Nephron progenitor cell (in vitro differentiated cells): Measurements from ENCODE around the gene FN1.

Experiments used
- DNase-seq: peaks from one replicate; pipeline ENCODE4 v3.0.0; 2021
- H3K27ac Mint-ChIP-seq: 2 replicates; pipeline ENCODE4 v1.8.0; 2021; ENCODE audit warnings: mild to moderate bottlenecking, moderate library complexity, mixed read lengths
- H3K27me3 Mint-ChIP-seq: 2 replicates; pipeline ENCODE4 v1.8.0; 2021; ENCODE audit warnings: mild to moderate bottlenecking, low read depth, mixed read lengths; ENCODE audit not compliant: poor library complexity
- H3K36me3 Mint-ChIP-seq: 2 replicates; pipeline ENCODE4 v1.8.0; 2021; ENCODE audit warnings: low read depth, mixed read lengths
- H3K4me1 Mint-ChIP-seq: 2 replicates; pipeline ENCODE4 v1.8.0; 2021; ENCODE audit warnings: mixed read lengths
- H3K4me3 Mint-ChIP-seq: 2 replicates; pipeline ENCODE4 v1.8.0; 2021; ENCODE audit warnings: mild to moderate bottlenecking, moderate library complexity, mixed read lengths
- H3K9me3 Mint-ChIP-seq: 2 replicates; pipeline ENCODE4 v1.8.0; 2021; ENCODE audit warnings: mild to moderate bottlenecking, moderate library complexity, mixed read lengths
- TF ChIP-seq, protein P1 (sequence below): fragments of 200-600 bp; sonication (generic); IDR thresholded peaks from 2 replicates; pipeline ENCODE4 v1.5.0; 2021; ENCODE audit warnings: antibody characterized with exemption

FN1 gene

DNA sequence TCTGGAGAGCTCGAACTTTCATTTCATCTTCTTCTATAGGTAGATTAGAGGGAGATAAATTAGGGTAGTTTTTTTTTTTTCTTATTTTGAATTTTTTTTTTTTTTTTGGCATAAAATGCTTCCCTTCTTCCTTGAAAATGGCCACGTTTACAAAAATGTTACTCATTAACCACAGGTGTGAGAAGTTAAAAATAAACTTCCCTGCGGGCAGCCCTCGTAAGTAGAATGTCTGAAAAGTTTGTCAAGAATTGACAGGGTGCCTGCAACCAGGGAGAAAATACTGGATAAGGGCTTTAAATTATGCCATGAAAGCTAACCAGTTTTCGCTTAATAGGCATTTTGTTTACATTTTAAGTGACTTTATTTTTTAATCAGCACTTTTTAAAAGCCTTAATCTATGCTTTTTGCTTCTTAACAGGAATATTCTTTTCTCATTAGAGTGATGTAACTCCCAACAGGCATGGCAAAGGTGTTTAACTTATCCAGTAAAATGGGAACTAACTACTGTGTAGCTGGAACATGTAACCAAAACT lies 4.2 kb upstream of the FN1 start:
- Mint-ChIP-seq H3K4me1 (peaks cover 39% of the 10 kb centered on the region), H3K4me3 (no peak overlapping the region), H3K27me3 (no peaks in the 10 kb centered on the region), H3K27ac (no peak overlapping the region), H3K36me3 (no peaks in the 10 kb centered on the region), H3K9me3 (no peaks in the 10 kb centered on the region)
- TF ChIP-seq, protein P1, sequence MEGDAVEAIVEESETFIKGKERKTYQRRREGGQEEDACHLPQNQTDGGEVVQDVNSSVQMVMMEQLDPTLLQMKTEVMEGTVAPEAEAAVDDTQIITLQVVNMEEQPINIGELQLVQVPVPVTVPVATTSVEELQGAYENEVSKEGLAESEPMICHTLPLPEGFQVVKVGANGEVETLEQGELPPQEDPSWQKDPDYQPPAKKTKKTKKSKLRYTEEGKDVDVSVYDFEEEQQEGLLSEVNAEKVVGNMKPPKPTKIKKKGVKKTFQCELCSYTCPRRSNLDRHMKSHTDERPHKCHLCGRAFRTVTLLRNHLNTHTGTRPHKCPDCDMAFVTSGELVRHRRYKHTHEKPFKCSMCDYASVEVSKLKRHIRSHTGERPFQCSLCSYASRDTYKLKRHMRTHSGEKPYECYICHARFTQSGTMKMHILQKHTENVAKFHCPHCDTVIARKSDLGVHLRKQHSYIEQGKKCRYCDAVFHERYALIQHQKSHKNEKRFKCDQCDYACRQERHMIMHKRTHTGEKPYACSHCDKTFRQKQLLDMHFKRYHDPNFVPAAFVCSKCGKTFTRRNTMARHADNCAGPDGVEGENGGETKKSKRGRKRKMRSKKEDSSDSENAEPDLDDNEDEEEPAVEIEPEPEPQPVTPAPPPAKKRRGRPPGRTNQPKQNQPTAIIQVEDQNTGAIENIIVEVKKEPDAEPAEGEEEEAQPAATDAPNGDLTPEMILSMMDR = no peak
- DNase-seq = no peak

DNA sequence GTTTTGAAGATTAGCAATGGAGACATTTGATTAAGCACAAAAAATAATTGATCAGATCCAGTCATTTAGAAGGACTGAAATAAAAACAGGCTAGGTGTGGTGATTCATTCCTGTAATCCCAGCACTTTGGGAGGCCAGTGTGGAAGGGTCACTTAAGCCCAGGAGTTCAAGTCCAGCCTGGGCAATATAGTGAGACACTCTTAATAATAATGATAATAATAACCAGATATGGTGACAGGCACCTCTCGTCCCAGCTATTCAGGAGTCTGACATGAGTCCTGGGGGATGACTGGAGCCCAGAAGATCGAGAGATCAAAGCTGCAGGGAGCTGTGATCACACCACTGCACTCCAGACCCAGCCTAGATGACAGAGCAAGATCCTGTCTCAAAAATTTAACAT lies 3.5 kb upstream of the FN1 start:
- Mint-ChIP-seq H3K4me1 (peaks cover 45% of the 10 kb centered on the region), H3K36me3 (no peaks in the 10 kb centered on the region), H3K4me3 (no peak overlapping the region), H3K9me3 (no peaks in the 10 kb centered on the region), H3K27me3 (no peaks in the 10 kb centered on the region), H3K27ac (no peak overlapping the region)
- TF ChIP-seq, protein P1 = no peak
- DNase-seq = no peak

DNA sequence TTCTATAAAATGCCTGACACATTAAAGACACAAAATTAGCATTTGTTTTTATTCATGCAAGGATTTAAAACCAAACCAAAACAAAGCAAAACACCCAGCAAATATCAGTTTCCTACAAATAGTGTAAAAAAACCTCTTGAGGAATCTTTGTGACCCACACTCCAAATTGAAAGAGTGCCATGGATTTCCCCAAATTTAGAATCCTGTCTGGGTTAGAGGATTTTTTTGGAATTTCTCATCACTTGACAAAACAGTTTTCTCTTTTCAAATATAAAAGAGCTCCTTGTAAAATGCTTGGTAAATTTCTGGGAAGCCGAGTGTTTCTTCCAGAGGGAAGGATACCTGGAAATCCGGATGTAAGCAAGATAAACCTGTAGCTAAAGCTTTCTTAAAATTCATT lies 1.7 kb upstream of the FN1 start:
- H3K9me3 Mint-ChIP-seq = no peaks in the 10 kb centered on the region
- H3K4me1 Mint-ChIP-seq = peaks cover 63% of the 10 kb centered on the region
- H3K36me3 Mint-ChIP-seq = peaks cover 9% of the 10 kb centered on the region
- peaks cover 3% of the 10 kb centered on the region for H3K27me3 Mint-ChIP-seq
- DNase-seq = no peak
- TF ChIP-seq, protein P1 = no peak
- peak overlapping the region; percentile 26 for H3K27ac Mint-ChIP-seq
- peak overlapping the region; percentile 91 for H3K4me3 Mint-ChIP-seq

DNA sequence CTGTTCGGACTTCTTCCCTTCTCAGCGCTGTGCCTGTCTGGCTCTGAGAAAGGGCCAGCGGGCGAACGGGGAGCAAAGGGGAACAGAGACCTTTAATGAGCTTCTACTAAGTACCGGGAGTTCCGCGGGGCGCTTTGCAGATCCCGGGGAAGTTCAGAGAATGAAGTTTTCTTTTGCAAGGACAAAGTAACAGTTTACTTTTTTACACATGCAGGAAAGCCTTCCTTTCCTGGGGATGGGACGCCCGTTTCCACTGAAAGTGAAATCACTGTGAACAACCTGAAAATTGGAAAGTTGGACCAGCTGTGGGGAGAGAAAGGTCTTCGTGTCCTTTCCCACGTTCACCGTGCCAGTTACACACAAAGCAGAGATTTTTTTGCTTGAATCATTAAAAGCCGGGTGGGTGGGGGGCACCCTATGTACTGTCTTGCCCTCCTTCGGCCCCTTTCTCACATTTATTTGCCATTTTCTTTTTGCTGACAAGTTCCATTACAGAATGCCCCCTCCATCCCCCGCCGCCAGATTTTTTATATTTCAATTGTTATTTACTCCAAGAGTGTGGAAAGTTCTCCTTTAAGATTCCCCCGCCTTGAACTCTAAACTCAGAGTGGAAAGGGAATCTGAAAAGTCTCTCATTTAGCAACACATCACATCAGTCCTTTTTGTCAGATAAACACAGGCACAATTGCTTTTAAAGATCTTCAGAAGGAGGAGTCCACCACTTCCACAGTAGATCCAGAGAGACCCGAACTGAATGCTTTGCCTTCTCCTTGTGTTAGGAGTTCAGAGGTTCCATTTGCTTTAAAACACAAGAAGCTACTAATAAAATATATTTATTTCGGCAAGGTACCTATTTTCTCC lies 1.1 kb upstream of the FN1 start:
- Mint-ChIP-seq H3K9me3 (no peaks in the 10 kb centered on the region), H3K27me3 (peaks cover 3% of the 10 kb centered on the region), H3K4me3 (peak overlapping the region; percentile 91), H3K4me1 (peaks cover 67% of the 10 kb centered on the region), H3K36me3 (peaks cover 14% of the 10 kb centered on the region), H3K27ac (peak overlapping the region; percentile 100)
- DNase-seq = peak; percentile 42
- TF ChIP-seq, protein P1 = no peak

DNA sequence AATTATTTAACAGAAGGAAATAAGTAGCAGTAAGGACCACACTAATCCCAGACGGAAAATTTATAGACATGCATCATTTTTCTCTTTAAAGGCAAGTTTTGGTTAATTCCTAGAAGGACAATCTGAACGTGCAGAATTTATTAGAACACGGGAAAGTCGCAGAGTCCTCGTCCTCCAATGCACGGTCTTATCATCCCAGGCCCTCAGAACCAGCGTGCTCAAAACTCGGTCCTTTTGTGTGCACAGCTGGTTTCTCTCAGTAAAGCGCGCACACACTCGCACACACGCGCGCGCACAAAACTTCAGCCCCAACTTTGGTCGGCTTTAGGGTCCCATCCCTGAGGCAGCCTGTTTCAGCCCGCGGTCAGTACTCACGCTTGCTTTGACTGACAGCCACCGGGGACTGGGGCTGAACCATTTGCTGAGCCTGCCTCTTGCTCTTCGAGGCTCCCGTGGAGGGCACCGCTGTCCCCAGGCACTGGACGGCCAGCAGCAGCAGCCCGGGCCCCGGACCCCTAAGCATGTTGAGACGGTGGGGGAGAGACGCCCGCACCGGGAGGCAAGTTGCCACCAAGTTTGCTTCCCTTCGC lies 493 bp downstream of the FN1 start:
- peak; percentile 67 for DNase-seq
- Mint-ChIP-seq H3K27me3 (peaks cover 6% of the 10 kb centered on the region), H3K4me3 (peak overlapping the region; percentile 89), H3K36me3 (peaks cover 29% of the 10 kb centered on the region), H3K9me3 (no peaks in the 10 kb centered on the region), H3K4me1 (peaks cover 78% of the 10 kb centered on the region), H3K27ac (peak overlapping the region; percentile 62)
- TF ChIP-seq, protein P1 = no peak
